ENCODE measurements around the gene KIZ. TPM values are rescaled to one million over a fixed set of nuclear protein-coding genes. Genes with fewer than 3 reads are reported as not detected.
A peak's percentile ranks its signal among the peaks of the same experiment; 100 is the strongest.

Gene KIZ
- total RNA-seq, 1 donor from 2014 or later: 11.4 TPM

DNA sequence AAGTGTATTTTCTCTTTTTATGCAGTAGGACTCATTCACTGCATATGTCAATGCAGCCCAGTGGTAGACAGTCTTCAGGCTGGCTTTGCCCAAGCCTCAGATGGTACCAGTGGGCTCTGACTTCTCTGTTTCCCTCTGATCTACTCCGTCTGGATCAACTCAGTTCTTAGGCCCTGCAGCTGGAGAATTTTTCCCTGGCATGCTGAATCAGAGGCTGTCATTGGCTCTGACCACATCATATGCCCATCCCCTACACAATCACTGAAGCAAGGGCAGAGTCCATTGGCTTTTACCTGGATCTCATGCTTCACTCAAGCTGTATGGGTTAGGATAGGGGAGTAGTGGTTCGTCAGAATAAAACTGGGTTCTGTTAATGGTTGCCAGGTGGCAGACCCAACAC lies 57.8 kb downstream of the KIZ start:
- Histone ChIP-seq H3K36me3 (ENCODE audit: control insufficient read depth, insufficient read depth, low read length) (no peaks in the 10 kb centered on the region), H3K27me3 (ENCODE audit: control insufficient read depth, insufficient read depth, low read length) (no peaks in the 10 kb centered on the region), H3K4me3 (ENCODE audit: low read depth, low read length) (no peak overlapping the region)
- DNase-seq (ENCODE audit: low read depth): no peak
- TF ChIP-seq, protein P1, sequence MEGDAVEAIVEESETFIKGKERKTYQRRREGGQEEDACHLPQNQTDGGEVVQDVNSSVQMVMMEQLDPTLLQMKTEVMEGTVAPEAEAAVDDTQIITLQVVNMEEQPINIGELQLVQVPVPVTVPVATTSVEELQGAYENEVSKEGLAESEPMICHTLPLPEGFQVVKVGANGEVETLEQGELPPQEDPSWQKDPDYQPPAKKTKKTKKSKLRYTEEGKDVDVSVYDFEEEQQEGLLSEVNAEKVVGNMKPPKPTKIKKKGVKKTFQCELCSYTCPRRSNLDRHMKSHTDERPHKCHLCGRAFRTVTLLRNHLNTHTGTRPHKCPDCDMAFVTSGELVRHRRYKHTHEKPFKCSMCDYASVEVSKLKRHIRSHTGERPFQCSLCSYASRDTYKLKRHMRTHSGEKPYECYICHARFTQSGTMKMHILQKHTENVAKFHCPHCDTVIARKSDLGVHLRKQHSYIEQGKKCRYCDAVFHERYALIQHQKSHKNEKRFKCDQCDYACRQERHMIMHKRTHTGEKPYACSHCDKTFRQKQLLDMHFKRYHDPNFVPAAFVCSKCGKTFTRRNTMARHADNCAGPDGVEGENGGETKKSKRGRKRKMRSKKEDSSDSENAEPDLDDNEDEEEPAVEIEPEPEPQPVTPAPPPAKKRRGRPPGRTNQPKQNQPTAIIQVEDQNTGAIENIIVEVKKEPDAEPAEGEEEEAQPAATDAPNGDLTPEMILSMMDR (IDR thresholded peaks at IDR 0.05; ENCODE audit: insufficient read depth, low read length, poor library complexity, severe bottlenecking): no peak

DNA sequence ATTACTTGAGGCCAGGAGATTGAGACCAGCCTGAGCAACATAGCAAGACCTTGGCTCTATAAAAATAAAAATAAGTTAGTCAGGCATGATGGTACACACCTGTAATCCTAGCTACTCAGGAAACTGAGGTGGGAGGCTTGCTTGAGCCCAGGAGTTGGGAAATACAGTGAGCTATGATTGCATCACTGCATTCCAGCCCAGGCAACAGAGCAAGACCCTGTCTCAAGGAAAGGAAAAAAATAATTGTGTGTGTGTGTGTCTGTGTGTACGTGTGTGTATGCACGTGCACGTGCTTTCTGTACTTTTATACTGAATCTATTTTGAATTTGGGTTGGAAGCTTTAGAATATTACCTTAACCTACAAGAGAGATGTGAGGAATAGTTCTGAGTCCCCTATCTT lies 58.9 kb downstream of the KIZ start:
- no peaks in the 10 kb centered on the region for H3K36me3 ChIP-seq (ENCODE audit: control insufficient read depth, insufficient read depth, low read length)
- TF ChIP-seq, protein P1 (IDR thresholded peaks at IDR 0.05; ENCODE audit: insufficient read depth, low read length, poor library complexity, severe bottlenecking): no peak
- H3K4me3 ChIP-seq (ENCODE audit: low read depth, low read length): no peak overlapping the region
- no peaks in the 10 kb centered on the region for H3K27me3 ChIP-seq (ENCODE audit: control insufficient read depth, insufficient read depth, low read length)
- peak; percentile 63 for DNase-seq (ENCODE audit: low read depth)

DNA sequence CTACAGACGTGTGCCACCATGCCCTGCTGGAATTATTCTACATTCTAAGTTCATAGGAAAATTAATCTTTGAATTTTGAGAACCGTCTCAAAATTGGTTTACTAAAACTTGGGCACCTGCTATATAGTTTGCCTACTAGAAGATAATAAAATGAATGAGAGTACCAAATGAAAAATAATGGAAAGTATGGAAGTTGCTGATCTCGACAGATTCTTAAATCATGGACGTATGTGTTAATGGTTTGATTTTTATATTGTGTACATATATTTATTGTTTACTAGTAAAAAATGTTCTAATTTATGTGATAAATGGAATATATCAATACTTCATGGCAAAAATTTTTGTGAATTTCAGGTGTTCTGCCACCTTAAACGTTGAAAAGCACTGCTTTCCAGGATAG lies 60.0 kb downstream of the KIZ start:
- Histone ChIP-seq H3K36me3 (ENCODE audit: control insufficient read depth, insufficient read depth, low read length) (no peaks in the 10 kb centered on the region), H3K4me3 (ENCODE audit: low read depth, low read length) (no peak overlapping the region), H3K27me3 (ENCODE audit: control insufficient read depth, insufficient read depth, low read length) (no peaks in the 10 kb centered on the region)
- TF ChIP-seq, protein P1 (IDR thresholded peaks at IDR 0.05; ENCODE audit: insufficient read depth, low read length, poor library complexity, severe bottlenecking): no peak
- DNase-seq (ENCODE audit: low read depth): no peak

DNA sequence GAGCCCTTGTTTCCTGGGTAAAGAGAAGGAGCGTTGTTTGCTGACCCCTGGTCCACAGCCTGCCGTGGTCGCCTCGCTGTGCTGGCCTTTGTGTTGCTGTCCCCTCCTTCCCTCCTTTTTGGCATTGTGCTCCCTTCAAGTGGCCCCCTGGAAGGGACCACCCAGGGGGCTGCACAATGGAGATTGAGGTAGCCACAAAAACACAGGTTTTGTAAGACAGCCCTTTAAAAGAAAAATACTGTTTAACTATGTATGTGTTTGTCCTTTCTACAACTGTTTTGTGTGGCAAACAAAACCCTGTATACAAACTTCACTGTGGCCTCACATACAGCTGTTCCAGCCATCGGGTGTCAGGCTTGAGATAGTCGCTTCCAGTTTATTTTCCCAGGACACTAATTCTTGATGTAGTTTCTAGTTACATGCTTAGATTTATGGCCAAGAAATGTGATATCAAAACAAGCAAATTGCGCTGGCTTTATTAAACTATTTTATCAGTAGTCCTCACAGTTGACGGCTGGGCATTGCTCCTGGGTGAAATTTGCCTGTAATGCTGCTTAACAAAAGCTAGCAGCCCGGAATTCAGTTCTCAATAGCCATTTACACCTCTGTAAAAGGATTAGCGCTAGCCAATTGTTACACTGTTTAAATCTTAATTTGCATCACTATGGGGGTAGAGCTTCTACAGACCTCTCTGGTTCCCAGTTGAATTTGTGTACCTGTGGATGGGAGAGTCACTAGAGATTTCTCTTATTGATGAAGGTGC lies 64.1 kb downstream of the KIZ start:
- Histone ChIP-seq H3K27me3 (ENCODE audit: control insufficient read depth, insufficient read depth, low read length) (no peaks in the 10 kb centered on the region), H3K36me3 (ENCODE audit: control insufficient read depth, insufficient read depth, low read length) (no peaks in the 10 kb centered on the region), H3K4me3 (ENCODE audit: low read depth, low read length) (no peak overlapping the region)
- no peak for DNase-seq (ENCODE audit: low read depth)
- TF ChIP-seq, protein P1 (IDR thresholded peaks at IDR 0.05; ENCODE audit: insufficient read depth, low read length, poor library complexity, severe bottlenecking): no peak

DNA sequence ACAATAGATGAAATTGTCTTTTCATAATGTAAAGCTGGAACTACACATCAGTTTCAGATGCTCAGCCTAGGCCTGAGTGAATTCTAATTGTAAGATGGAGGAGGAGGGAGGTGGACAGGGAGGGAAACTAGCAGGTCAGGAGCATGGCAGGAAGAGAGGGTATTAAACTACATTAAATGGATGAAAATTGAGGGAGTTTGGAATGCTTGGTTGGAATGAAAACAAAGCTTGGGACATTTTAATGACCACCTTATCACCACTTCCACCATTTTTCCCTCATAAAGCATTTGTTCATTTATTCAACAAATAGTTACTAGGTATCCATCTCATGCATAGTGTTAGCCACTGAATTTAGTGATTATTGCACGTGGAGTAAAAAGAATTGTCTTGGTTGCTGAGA lies 65.0 kb downstream of the KIZ start:
- TF ChIP-seq, protein P1 (IDR thresholded peaks at IDR 0.05; ENCODE audit: insufficient read depth, low read length, poor library complexity, severe bottlenecking): no peak
- no peaks in the 10 kb centered on the region for H3K36me3 ChIP-seq (ENCODE audit: control insufficient read depth, insufficient read depth, low read length)
- H3K4me3 ChIP-seq (ENCODE audit: low read depth, low read length): no peak overlapping the region
- H3K27me3 ChIP-seq (ENCODE audit: control insufficient read depth, insufficient read depth, low read length): no peaks in the 10 kb centered on the region
- no peak for DNase-seq (ENCODE audit: low read depth)

DNA sequence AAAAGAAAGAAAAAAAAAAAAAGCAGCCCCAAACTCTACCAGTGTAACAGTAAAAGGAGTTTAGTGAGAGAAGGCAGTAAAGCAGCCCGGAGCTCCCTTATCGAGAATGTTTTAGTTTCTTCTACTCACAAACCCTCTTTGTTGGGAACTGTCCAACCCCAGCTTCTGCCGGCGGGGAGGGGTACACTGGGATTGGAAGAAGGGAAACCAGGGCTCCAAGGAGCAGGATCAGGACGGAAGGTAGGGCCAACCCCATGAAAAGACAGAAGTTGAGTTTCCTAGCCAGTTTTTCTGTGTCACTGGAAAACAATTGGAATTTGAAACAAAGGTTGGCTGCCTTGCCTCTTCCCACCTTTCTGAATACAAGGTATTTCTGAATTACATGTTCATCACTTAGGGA lies 66.0 kb downstream of the KIZ start:
- Histone ChIP-seq H3K27me3 (ENCODE audit: control insufficient read depth, insufficient read depth, low read length) (no peaks in the 10 kb centered on the region), H3K36me3 (ENCODE audit: control insufficient read depth, insufficient read depth, low read length) (no peaks in the 10 kb centered on the region), H3K4me3 (ENCODE audit: low read depth, low read length) (no peak overlapping the region)
- no peak for DNase-seq (ENCODE audit: low read depth)
- TF ChIP-seq, protein P1 (IDR thresholded peaks at IDR 0.05; ENCODE audit: insufficient read depth, low read length, poor library complexity, severe bottlenecking): no peak

Data from kidney epithelial cell (primary cell).